Astrocyte (in vitro differentiated cells and primary cell): ENCODE data around the gene MYADM. TPM values are rescaled to one million over a fixed set of nuclear protein-coding genes. Genes with fewer than 3 reads are reported as not detected.
"Not testable (repeated sequence)": the region's sequence is repeated elsewhere in the genome, so short reads cannot be mapped to it uniquely, and the experiment has no call there.

ENCODE experiments used
- DNase-seq: peaks from one replicate; pipeline ENCODE4 v3.0.0-alpha.2; 2010; ENCODE audit warnings: low read depth
- FAIRE-seq: peaks from 2 replicates; lab custom pipeline; 2011; peaks lifted over from hg19 to GRCh38; lab: Jason Lieb, UNC
- H2AFZ ChIP-seq: 2 replicates; pipeline ENCODE4 v1.6.0; 2012; ENCODE audit warnings: low read depth, low read length, inconsistent platforms
- H3K27ac ChIP-seq: 2 replicates; pipeline ENCODE4 v1.5.1; 2011; ENCODE audit warnings: low read depth, low read length, inconsistent platforms
- H3K27me3 ChIP-seq: 2 replicates; pipeline ENCODE4 v1.6.0; 2011; ENCODE audit warnings: low read length, inconsistent platforms; ENCODE audit not compliant: insufficient read depth
- H3K36me3 ChIP-seq: 2 replicates; pipeline ENCODE4 v1.5.1; 2011; ENCODE audit warnings: low read length, inconsistent platforms; ENCODE audit not compliant: insufficient read depth
- H3K4me1 ChIP-seq: 2 replicates; pipeline ENCODE4 v1.5.1; 2011; ENCODE audit warnings: low read length, inconsistent platforms; ENCODE audit not compliant: insufficient read depth
- H3K4me2 ChIP-seq: 2 replicates; pipeline ENCODE4 v1.6.0; 2012; ENCODE audit warnings: low read length, inconsistent platforms
- H3K4me3 ChIP-seq: 2 replicates; pipeline ENCODE4 v1.5.1; 2011; ENCODE audit warnings: low read depth, mild to moderate bottlenecking, low read length, inconsistent platforms; ENCODE audit not compliant: insufficient read depth
- H3K79me2 ChIP-seq: 2 replicates; pipeline ENCODE4 v1.6.0; 2012; ENCODE audit warnings: mild to moderate bottlenecking, low read length, inconsistent platforms; ENCODE audit not compliant: insufficient read depth
- H3K9ac ChIP-seq: 2 replicates; pipeline ENCODE4 v1.6.0; 2012; ENCODE audit warnings: mild to moderate bottlenecking, low read length, inconsistent platforms
- H3K9me3 ChIP-seq: 2 replicates; pipeline ENCODE4 v1.5.1; 2012; ENCODE audit warnings: low read depth, mild to moderate bottlenecking, low read length, inconsistent platforms; ENCODE audit not compliant: insufficient read depth
- H4K20me1 ChIP-seq: 2 replicates; pipeline ENCODE4 v1.6.0; 2012; ENCODE audit warnings: low read length, inconsistent platforms; ENCODE audit not compliant: insufficient read depth
- H3K27ac Mint-ChIP-seq: one replicate; pipeline ENCODE4 v1.8.0; 2021; ENCODE audit warnings: mild to moderate bottlenecking, mixed read lengths; ENCODE audit not compliant: unreplicated experiment
- H3K27me3 Mint-ChIP-seq: one replicate; pipeline ENCODE4 v1.8.0; 2021; ENCODE audit warnings: low read depth, mixed read lengths; ENCODE audit not compliant: unreplicated experiment
- H3K36me3 Mint-ChIP-seq: one replicate; pipeline ENCODE4 v1.8.0; 2021; ENCODE audit warnings: low read depth, mixed read lengths; ENCODE audit not compliant: unreplicated experiment
- H3K4me1 Mint-ChIP-seq: one replicate; pipeline ENCODE4 v1.8.0; 2021; ENCODE audit warnings: low read depth, mixed read lengths; ENCODE audit not compliant: unreplicated experiment
- H3K4me3 Mint-ChIP-seq: one replicate; pipeline ENCODE4 v1.8.0; 2021; ENCODE audit warnings: mild to moderate bottlenecking, moderate library complexity, mixed read lengths; ENCODE audit not compliant: unreplicated experiment
- H3K9me3 Mint-ChIP-seq: one replicate; pipeline ENCODE4 v1.8.0; 2021; ENCODE audit warnings: mild to moderate bottlenecking, mixed read lengths; ENCODE audit not compliant: unreplicated experiment
- EZH2 ChIP-seq: IDR thresholded peaks from 2 replicates; pipeline ENCODE4 v1.6.1; 2012; ENCODE audit warnings: mild to moderate bottlenecking, low read length, inconsistent platforms; ENCODE audit not compliant: insufficient read depth
- total RNA-seq: library from RNA; stranded (reverse); gene quantifications from 2 replicates; pipeline ENCODE4 v1.2.1, GENCODE V29; 2021
- TF ChIP-seq, protein P1 (sequence below): IDR thresholded peaks from 2 replicates; pipeline ENCODE4 v1.5.1; 2011; ENCODE audit warnings: low read depth, mild to moderate bottlenecking, inconsistent platforms, low read length, moderate library complexity; ENCODE audit not compliant: insufficient read depth

The MYADM gene
- total RNA-seq, 1 donor from 2014 or later: 221 TPM

DNA sequence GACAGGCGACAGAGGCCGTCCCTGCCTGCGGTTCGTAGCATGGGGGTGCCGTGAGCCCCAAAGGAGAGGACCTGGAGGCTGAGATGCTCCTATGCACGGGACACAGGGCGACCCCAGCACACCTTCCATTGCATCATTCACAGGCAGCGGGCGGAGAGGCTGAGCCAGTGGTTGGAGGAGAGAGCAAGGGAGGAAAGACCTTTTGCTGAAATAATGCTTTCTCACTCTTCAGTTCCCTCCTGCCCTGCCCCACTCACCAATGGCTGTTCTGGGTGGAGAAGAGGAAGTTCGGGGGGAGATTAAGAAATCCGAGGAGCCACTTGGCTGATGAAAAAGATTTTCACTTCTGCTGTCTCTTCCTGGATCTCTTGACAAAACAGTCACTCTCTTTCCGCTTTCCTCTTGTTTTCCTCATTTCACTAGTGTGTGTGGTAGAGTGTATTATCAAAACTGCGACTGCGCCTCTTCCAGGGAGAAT is 43.5 kb upstream of the MYADM start, which contains the start of gene NLRP12:
NLRP12 (minus strand) TSS at position 181 of the 478 bp plus-strand sequence; CDS start at position 41, 140 bp downstream.
- H3K27ac ChIP-seq: no peak within 1 kb of the TSS
- Mint-ChIP-seq H3K27me3 (peaks cover 8% of the 10 kb centered on the region), H3K9me3 (peaks cover 1% of the 10 kb centered on the region), H3K4me3 (no peak within 1 kb of the TSS), H3K36me3 (no peaks in the 10 kb centered on the region), H3K4me1 (peaks cover 2% of the 10 kb centered on the region), H3K27ac (no peak within 1 kb of the TSS)
- no peak within 1 kb of the TSS for H3K4me2 ChIP-seq
- no peaks in the 10 kb centered on the region for H4K20me1 ChIP-seq
- H3K79me2 ChIP-seq: no peaks in the 10 kb centered on the region
- DNase-seq (no peak), FAIRE-seq (no peak)
- H3K4me3 ChIP-seq: no peak within 1 kb of the TSS
- no peak for TF ChIP-seq EZH2
- TF ChIP-seq, protein P1, sequence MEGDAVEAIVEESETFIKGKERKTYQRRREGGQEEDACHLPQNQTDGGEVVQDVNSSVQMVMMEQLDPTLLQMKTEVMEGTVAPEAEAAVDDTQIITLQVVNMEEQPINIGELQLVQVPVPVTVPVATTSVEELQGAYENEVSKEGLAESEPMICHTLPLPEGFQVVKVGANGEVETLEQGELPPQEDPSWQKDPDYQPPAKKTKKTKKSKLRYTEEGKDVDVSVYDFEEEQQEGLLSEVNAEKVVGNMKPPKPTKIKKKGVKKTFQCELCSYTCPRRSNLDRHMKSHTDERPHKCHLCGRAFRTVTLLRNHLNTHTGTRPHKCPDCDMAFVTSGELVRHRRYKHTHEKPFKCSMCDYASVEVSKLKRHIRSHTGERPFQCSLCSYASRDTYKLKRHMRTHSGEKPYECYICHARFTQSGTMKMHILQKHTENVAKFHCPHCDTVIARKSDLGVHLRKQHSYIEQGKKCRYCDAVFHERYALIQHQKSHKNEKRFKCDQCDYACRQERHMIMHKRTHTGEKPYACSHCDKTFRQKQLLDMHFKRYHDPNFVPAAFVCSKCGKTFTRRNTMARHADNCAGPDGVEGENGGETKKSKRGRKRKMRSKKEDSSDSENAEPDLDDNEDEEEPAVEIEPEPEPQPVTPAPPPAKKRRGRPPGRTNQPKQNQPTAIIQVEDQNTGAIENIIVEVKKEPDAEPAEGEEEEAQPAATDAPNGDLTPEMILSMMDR: no peak
- H3K36me3 ChIP-seq: no peaks in the 10 kb centered on the region
- H3K9me3 ChIP-seq: no peaks in the 10 kb centered on the region
- no peak within 1 kb of the TSS for H2AFZ ChIP-seq
- no peaks in the 10 kb centered on the region for H3K4me1 ChIP-seq
- H3K9ac ChIP-seq: no peak within 1 kb of the TSS
- no peaks in the 10 kb centered on the region for H3K27me3 ChIP-seq

DNA sequence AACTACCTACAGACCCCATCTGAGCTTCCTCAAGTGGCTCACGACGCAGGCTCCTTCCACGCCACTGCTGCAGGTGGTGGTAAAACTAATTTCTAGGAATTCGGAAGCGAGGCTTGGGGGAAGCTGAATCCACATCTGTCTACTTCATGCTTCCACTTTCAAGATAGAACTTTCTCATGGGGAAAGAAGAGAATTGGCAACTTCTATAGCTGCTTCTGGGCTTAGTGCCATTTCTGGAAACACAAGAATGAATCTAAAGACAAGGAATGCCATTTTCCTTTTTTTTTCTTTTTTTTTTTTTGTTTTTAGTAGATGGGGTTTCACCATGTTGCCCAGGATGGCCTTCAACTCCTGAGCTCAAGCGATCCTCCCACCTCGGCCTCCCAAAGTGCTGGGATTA is 40.8 kb upstream of the MYADM start:
- Histone ChIP-seq H3K4me1 (no peaks in the 10 kb centered on the region), H3K9me3 (no peaks in the 10 kb centered on the region), H3K9ac (no peak overlapping the region), H3K27me3 (no peaks in the 10 kb centered on the region), H4K20me1 (no peaks in the 10 kb centered on the region), H3K27ac (no peak overlapping the region), H3K4me3 (no peak overlapping the region), H3K79me2 (no peaks in the 10 kb centered on the region), H2AFZ (no peak overlapping the region), H3K36me3 (no peaks in the 10 kb centered on the region), H3K4me2 (no peak overlapping the region)
- no peak overlapping the region for H3K27ac Mint-ChIP-seq
- FAIRE-seq: no peak
- H3K36me3 Mint-ChIP-seq: no peaks in the 10 kb centered on the region
- no peak overlapping the region for H3K4me3 Mint-ChIP-seq
- H3K4me1 Mint-ChIP-seq: no peaks in the 10 kb centered on the region
- peak; percentile 42 for DNase-seq
- TF ChIP-seq EZH2: no peak
- TF ChIP-seq, protein P1: no peak
- peaks cover 22% of the 10 kb centered on the region for H3K27me3 Mint-ChIP-seq
- H3K9me3 Mint-ChIP-seq: peaks cover 1% of the 10 kb centered on the region

DNA sequence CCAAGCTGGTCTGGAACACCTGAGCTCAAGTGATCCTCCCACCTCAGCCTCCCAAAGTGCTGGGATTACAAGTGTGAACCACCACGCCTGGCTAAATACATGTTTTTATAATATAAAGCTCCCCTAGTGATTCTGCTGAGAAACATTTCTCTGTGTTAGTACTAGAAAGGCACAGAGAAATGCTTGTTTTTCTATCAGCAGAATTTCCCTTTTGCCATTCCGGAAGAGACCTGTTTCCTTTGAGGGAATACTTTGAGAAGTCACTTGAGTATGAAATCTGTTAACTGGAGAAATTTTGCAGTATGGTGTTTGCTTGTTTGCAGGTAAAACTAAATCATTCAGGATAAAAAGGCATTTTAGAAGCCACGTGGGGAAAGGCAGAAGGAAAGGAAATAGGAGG is 39.2 kb upstream of the MYADM start:
- H3K27me3 ChIP-seq: no peaks in the 10 kb centered on the region
- H3K27me3 Mint-ChIP-seq: peaks cover 38% of the 10 kb centered on the region
- DNase-seq: no peak
- no peaks in the 10 kb centered on the region for H3K4me1 ChIP-seq
- peaks cover 3% of the 10 kb centered on the region for H3K36me3 Mint-ChIP-seq
- H3K4me2 ChIP-seq: no peak overlapping the region
- H3K9me3 ChIP-seq: no peaks in the 10 kb centered on the region
- no peak overlapping the region for H3K4me3 ChIP-seq
- no peak overlapping the region for H2AFZ ChIP-seq
- no peak overlapping the region for H3K9ac ChIP-seq
- FAIRE-seq: no peak
- no peak overlapping the region for H3K27ac ChIP-seq
- no peak overlapping the region for H3K27ac Mint-ChIP-seq
- no peak overlapping the region for H3K4me3 Mint-ChIP-seq
- TF ChIP-seq EZH2: no peak
- TF ChIP-seq, protein P1: no peak
- no peaks in the 10 kb centered on the region for H4K20me1 ChIP-seq
- H3K79me2 ChIP-seq: no peaks in the 10 kb centered on the region
- H3K4me1 Mint-ChIP-seq: no peaks in the 10 kb centered on the region
- H3K9me3 Mint-ChIP-seq: peaks cover 3% of the 10 kb centered on the region
- no peaks in the 10 kb centered on the region for H3K36me3 ChIP-seq

DNA sequence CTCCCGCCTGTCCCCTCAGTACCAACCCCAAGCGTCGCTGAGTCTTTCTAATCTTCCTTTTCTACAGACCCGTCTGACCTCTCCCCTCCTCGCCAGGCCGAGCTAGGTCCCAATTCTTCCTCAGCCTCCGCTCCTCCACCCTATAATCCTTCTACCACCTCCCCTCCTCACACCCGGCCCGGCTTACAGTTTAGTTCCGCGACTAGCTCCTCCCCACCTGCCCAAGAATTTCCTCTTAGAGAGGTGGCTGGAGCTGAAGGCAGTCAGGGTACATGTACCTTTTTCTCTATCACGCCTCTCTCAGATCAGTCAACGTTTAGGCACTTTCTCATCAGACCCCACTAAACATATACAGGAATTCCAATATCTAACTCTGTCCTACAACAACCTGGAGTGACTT is 34.8 kb upstream of the MYADM start:
- DNase-seq, H3K27me3 ChIP-seq, H3K9me3 ChIP-seq, H3K79me2 ChIP-seq, H3K4me3 ChIP-seq, FAIRE-seq, H3K4me3 Mint-ChIP-seq, H3K36me3 ChIP-seq, H3K27ac ChIP-seq, H3K9me3 Mint-ChIP-seq, H3K4me1 Mint-ChIP-seq, H3K36me3 Mint-ChIP-seq, H3K27ac Mint-ChIP-seq, H4K20me1 ChIP-seq, H2AFZ ChIP-seq, H3K4me2 ChIP-seq, H3K4me1 ChIP-seq, H3K9ac ChIP-seq: not testable (repeated sequence)
- peaks cover 48% of the 10 kb centered on the region for H3K27me3 Mint-ChIP-seq
